Keratinocyte (primary cell): ENCODE results near the gene KRT77.

Experiments
- CTCF ChIP-seq, 3 experiments: IDR thresholded peaks in 1 of 3; conservative IDR thresholded peaks in 1 of 3; optimal IDR thresholded peaks in 1 of 3; 2 replicates in 2 of 3; 3 replicates in 1 of 3; pipeline versions ENCODE3 to v1.5.1; 2011; ENCODE audit warnings: low read length in 3 of 3, mild to moderate bottlenecking in 3 of 3, moderate library complexity in 2 of 3, control low read depth in 1 of 3, inconsistent platforms in 1 of 3; ENCODE audit not compliant: insufficient read depth in 2 of 3; ENCODE audit errors: extremely low read depth in 1 of 3
- EZH2 ChIP-seq: IDR thresholded peaks from one replicate; pipeline ENCODE4 v1.6.1; 2012; ENCODE audit warnings: inconsistent platforms, mild to moderate bottlenecking, low read length, moderate library complexity

GRCh38 chr12:52695039-52695438, 8.3 kb downstream of the KRT77 start:
- TF ChIP-seq CTCF (optimal IDR thresholded peaks at IDR 0.05 in 1 of 3, IDR thresholded peaks at IDR 0.05 in 1 of 3, conservative IDR thresholded peaks at IDR 0.05 in 1 of 3; ENCODE audit: extremely low read depth in 1 of 3, insufficient read depth in 2 of 3, low read length in 3 of 3), result no peak
- no peak for TF ChIP-seq EZH2
